Sigmoid colon (tissue), 7 donors: Measurements from ENCODE around the gene CD36. TPM values are rescaled to one million over a fixed set of nuclear protein-coding genes. Genes with fewer than 3 reads are reported as not detected.

Experiments
- DNase-seq: peaks from one replicate; pipeline ENCODE4 v3.0.0-alpha.2; 2019
- H3K27ac ChIP-seq, 4 donors: fragments of 200-600 bp; sonication (generic); one replicate each; pipeline ENCODE4 v1.5.1; 2016 to 2019; ENCODE audit warnings: mild to moderate bottlenecking in 1 of 4
- H3K27me3 ChIP-seq, 3 donors: fragments of 200-600 bp; sonication (generic); one replicate each; pipeline ENCODE4 v1.5.1; 2019; ENCODE audit warnings: mild to moderate bottlenecking in 1 of 3
- H3K36me3 ChIP-seq, 4 donors: fragments of 200-600 bp; sonication (generic); one replicate each; pipeline ENCODE4 v1.5.1; 2016 to 2019
- H3K4me1 ChIP-seq, 4 donors: fragments of 200-600 bp; sonication (generic); one replicate each; pipeline ENCODE4 v1.5.1; 2017 to 2019
- H3K4me3 ChIP-seq, 4 donors: fragments of 200-600 bp; sonication (generic); one replicate each; pipeline ENCODE4 v1.5.1; 2017 to 2019; ENCODE audit warnings: mild to moderate bottlenecking in 2 of 4, moderate library complexity in 1 of 4
- H3K9me3 ChIP-seq, 4 donors: fragments of 200-600 bp in 3 of 4; sonication (generic) in 3 of 4; one replicate each; pipeline versions ENCODE4 v1.5.1 to v1.6.1; 2013 to 2019
- EP300 ChIP-seq, 4 donors: sonication (generic); formaldehyde crosslinking; IDR thresholded peaks; one replicate each; pipeline ENCODE4 v1.6.1; 2017; ENCODE audit warnings: antibody characterized with exemption in 4 of 4
- POLR2A ChIP-seq, 2 donors: fragments of 450-650 bp; IDR thresholded peaks; one replicate each; pipeline ENCODE4 v1.6.1; 2016; ENCODE audit warnings: antibody characterized with exemption in 2 of 2, mild to moderate bottlenecking in 2 of 2, moderate library complexity in 2 of 2
- POLR2AphosphoS5 ChIP-seq, 4 donors: sonication (generic); formaldehyde crosslinking; IDR thresholded peaks; one replicate each; pipeline ENCODE4 v1.6.1; 2017; ENCODE audit warnings: antibody characterized with exemption in 4 of 4
- WGBS, 2 donors: extraction: QIAGEN DNeasy Blood & Tissue Kit; methylation state at CpG; one replicate each; pipeline ENCODE4 v1.1.7; 2013; 5-methylcytosine and 5-hydroxymethylcytosine counted together
- intact Hi-C: fragments of 100-400 bp; cut with DNase I; formaldehyde crosslinking; loops from one replicate; pipeline ENCODE4 v1.15.1; 2023
- polyA plus RNA-seq, 3 donors: library from polyadenylated mRNA; stranded (reverse); fragments of 200-250 nt; gene quantifications; one replicate each; pipeline ENCODE4 v1.2.3, GENCODE V29; 2013
- total RNA-seq, 4 donors: library from RNA; depleted of rRNA; stranded (reverse); fragments of >200 nt; gene quantifications; one replicate each; pipeline ENCODE4 v1.1.0, GENCODE V29; 2016
- TF ChIP-seq, protein P1 (sequence below), 4 experiments: fragments of 450-650 bp in 3 of 4; fragments of 200-600 bp in 1 of 4; IDR thresholded peaks; one replicate each; pipeline ENCODE4 v1.5.1; 2016 to 2019; ENCODE audit warnings: antibody characterized with exemption in 4 of 4, mild to moderate bottlenecking in 3 of 4, moderate library complexity in 2 of 4
- donor health status: healthy with polysubstance abuse.
- donor health status: Bipolar disorder and iron deficiency.
- donor health status: healthy.

Gene CD36
- total and polyA plus RNA-seq, 7 donors, result 21.6 to 126 (median 58.9) TPM

DNA sequence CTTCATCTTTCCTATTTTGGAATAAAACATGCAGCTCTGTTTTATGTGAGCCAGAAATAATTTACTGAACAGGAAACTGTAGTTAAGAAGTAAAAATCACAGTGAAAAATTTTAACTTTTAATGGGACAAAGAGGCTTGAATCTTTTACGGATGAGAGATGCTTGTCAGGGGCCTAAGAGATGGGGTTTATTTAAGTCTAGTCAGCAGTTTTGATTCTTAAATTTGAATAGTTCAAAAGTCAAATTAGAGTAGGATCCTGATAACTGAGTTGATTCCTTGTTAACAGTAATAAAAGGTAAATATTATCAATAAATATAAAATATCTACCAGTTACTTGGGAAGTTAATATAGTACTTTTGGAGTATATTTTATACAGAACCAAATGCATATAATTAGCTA, 24.9 kb upstream of the CD36 start:
- no peak for TF ChIP-seq EP300 (IDR thresholded peaks at IDR 0.05)
- TF ChIP-seq POLR2AphosphoS5 (IDR thresholded peaks at IDR 0.05), result no peak
- TF ChIP-seq, protein P1, sequence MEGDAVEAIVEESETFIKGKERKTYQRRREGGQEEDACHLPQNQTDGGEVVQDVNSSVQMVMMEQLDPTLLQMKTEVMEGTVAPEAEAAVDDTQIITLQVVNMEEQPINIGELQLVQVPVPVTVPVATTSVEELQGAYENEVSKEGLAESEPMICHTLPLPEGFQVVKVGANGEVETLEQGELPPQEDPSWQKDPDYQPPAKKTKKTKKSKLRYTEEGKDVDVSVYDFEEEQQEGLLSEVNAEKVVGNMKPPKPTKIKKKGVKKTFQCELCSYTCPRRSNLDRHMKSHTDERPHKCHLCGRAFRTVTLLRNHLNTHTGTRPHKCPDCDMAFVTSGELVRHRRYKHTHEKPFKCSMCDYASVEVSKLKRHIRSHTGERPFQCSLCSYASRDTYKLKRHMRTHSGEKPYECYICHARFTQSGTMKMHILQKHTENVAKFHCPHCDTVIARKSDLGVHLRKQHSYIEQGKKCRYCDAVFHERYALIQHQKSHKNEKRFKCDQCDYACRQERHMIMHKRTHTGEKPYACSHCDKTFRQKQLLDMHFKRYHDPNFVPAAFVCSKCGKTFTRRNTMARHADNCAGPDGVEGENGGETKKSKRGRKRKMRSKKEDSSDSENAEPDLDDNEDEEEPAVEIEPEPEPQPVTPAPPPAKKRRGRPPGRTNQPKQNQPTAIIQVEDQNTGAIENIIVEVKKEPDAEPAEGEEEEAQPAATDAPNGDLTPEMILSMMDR (IDR thresholded peaks at IDR 0.05), result no peak
- no peak for TF ChIP-seq POLR2A (IDR thresholded peaks at IDR 0.05)
- intact Hi-C loops, result no loop called here
- Histone ChIP-seq H3K36me3 (no peaks in the 10 kb centered on the region), H3K27me3 (no peaks in the 10 kb centered on the region), H3K27ac (no peak overlapping the region), H3K4me1 (peaks cover 0 to 31% (median 7%) of the 10 kb centered on the region in 4 donors), H3K4me3 (no peak overlapping the region), H3K9me3 (no peaks in the 10 kb centered on the region)
- WGBS, 2 donors, result 93 to 94% methylated on average over 1 of the region's 1 CpG
- DNase-seq, result no peak

DNA sequence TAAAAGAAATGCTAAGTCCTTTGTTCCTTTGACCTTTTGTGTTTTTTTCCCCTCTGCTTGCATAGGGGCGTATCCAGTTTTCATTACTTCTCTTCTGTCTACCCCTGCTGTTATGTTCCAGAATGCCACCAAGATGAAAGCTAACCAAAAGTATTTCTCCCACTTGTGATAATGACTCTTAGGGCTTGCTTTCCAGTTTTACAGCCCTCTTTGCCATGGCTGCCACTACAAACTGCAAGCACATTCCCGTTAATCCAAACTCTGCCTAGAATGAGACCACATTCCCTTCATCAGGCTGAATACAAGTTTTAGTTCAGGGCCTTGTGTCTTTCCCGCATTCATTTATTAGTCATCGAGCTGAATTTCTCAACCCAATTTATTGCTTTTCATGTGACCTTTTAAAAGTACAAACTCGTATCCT, 23.6 kb upstream of the CD36 start:
- H3K27ac ChIP-seq, result no peak overlapping the region
- TF ChIP-seq POLR2A (IDR thresholded peaks at IDR 0.05), result no peak
- TF ChIP-seq, protein P1 (IDR thresholded peaks at IDR 0.05), result no peak
- TF ChIP-seq POLR2AphosphoS5 (IDR thresholded peaks at IDR 0.05), result no peak
- no peak for TF ChIP-seq EP300 (IDR thresholded peaks at IDR 0.05)
- no peak for DNase-seq
- H3K27me3 ChIP-seq, result no peaks in the 10 kb centered on the region
- intact Hi-C loops, result no loop called here
- H3K36me3 ChIP-seq, result no peaks in the 10 kb centered on the region
- WGBS, 2 donors, result 80% methylated on average over 5 of the region's 5 CpGs
- peaks cover 0 to 6% (median 0%) of the 10 kb centered on the region in 4 donors for H3K9me3 ChIP-seq
- H3K4me1 ChIP-seq, result peaks cover 0 to 31% (median 7%) of the 10 kb centered on the region in 4 donors
- H3K4me3 ChIP-seq, result no peak overlapping the region

GRCh38 chr7:80618096-80618495, 20.3 kb upstream of the CD36 start:
- H3K4me3 ChIP-seq, result no peak overlapping the region
- no peak for DNase-seq
- TF ChIP-seq POLR2A (IDR thresholded peaks at IDR 0.05), result no peak
- no peak for TF ChIP-seq POLR2AphosphoS5 (IDR thresholded peaks at IDR 0.05)
- TF ChIP-seq EP300 (IDR thresholded peaks at IDR 0.05), result no peak
- TF ChIP-seq, protein P1 (IDR thresholded peaks at IDR 0.05), result no peak
- H3K36me3 ChIP-seq, result no peaks in the 10 kb centered on the region
- peaks cover 0 to 6% (median 0%) of the 10 kb centered on the region in 4 donors for H3K9me3 ChIP-seq
- WGBS, 2 donors, result 49 to 60% methylated on average over 1 of the region's 1 CpG
- peaks cover 0 to 11% (median 3%) of the 10 kb centered on the region in 4 donors for H3K4me1 ChIP-seq
- no peak overlapping the region for H3K27ac ChIP-seq
- intact Hi-C loops, result no loop called here
- no peaks in the 10 kb centered on the region for H3K27me3 ChIP-seq

GRCh38 chr7:80619741-80620140, 18.7 kb upstream of the CD36 start:
- Histone ChIP-seq H3K4me1 (peaks cover 0 to 5% (median 0%) of the 10 kb centered on the region in 4 donors), H3K27ac (no peak overlapping the region), H3K27me3 (no peaks in the 10 kb centered on the region), H3K4me3 (no peak overlapping the region), H3K9me3 (peaks cover 0 to 6% (median 0%) of the 10 kb centered on the region in 4 donors), H3K36me3 (no peaks in the 10 kb centered on the region)
- TF ChIP-seq POLR2A (IDR thresholded peaks at IDR 0.05), result no peak
- intact Hi-C loops, result no loop called here
- DNase-seq, result no peak

GRCh38 chr7:80622541-80622940, 15.9 kb upstream of the CD36 start:
- WGBS, 2 donors, result 37 to 68% methylated on average over 1 of the region's 1 CpG
- intact Hi-C loops, result no loop called here
- TF ChIP-seq POLR2AphosphoS5 (IDR thresholded peaks at IDR 0.05) (no peak), EP300 (IDR thresholded peaks at IDR 0.05) (no peak), POLR2A (IDR thresholded peaks at IDR 0.05) (no peak)
- TF ChIP-seq, protein P1 (IDR thresholded peaks at IDR 0.05), result no peak

More at GRCh38 chr7:80622541-80622940, 15.9 kb upstream of the CD36 start:
- DNase-seq, result no peak
- H3K27me3 ChIP-seq, result no peaks in the 10 kb centered on the region
- peaks cover 0 to 6% (median 0%) of the 10 kb centered on the region in 4 donors for H3K9me3 ChIP-seq
- H3K27ac ChIP-seq, result no peak overlapping the region
- no peaks in the 10 kb centered on the region for H3K4me1 ChIP-seq
- H3K4me3 ChIP-seq, result no peak overlapping the region
- H3K36me3 ChIP-seq, result no peaks in the 10 kb centered on the region
